ENCODE results near the gene WWOX.

Gene WWOX

GRCh38 chr16:79077346-79077745 is 977.9 kb downstream of the WWOX start:
- no peaks in the 10 kb centered on the region for H4K20me1 ChIP-seq (ENCODE audit: insufficient read depth, low read length)

GRCh38 chr16:79079656-79080420 is 980.4 kb downstream of the WWOX start:
- Histone ChIP-seq H3K4me3 (ENCODE audit: low read length) (no peak overlapping the region), H3K4me1 (ENCODE audit: low read length) (no peaks in the 10 kb centered on the region), H3K36me3 (replicated peaks; ENCODE audit: insufficient read depth, low read length) (no peaks in the 10 kb centered on the region), H3K9ac (ENCODE audit: low read length) (no peak overlapping the region), H3K9me2 (replicated peaks; ENCODE audit: insufficient read depth, low read length) (no peaks in the 10 kb centered on the region), H2AFZ (ENCODE audit: low read length) (no peak overlapping the region), H3K4me2 (ENCODE audit: low read depth, low read length) (no peak overlapping the region), H4K20me1 (ENCODE audit: insufficient read depth, low read length) (no peaks in the 10 kb centered on the region), H3F3A (ENCODE audit: insufficient read depth, low read length) (no peaks in the 10 kb centered on the region), H3K27ac (ENCODE audit: low read length) (no peak overlapping the region), H3K9me3 (replicated peaks; ENCODE audit: insufficient read depth, low read length) (no peaks in the 10 kb centered on the region), H3K27me3 (replicated peaks; ENCODE audit: insufficient read depth, low read length) (no peaks in the 10 kb centered on the region), H3K79me2 (ENCODE audit: low read length) (no peaks in the 10 kb centered on the region)
- TF ChIP-seq, protein P1, sequence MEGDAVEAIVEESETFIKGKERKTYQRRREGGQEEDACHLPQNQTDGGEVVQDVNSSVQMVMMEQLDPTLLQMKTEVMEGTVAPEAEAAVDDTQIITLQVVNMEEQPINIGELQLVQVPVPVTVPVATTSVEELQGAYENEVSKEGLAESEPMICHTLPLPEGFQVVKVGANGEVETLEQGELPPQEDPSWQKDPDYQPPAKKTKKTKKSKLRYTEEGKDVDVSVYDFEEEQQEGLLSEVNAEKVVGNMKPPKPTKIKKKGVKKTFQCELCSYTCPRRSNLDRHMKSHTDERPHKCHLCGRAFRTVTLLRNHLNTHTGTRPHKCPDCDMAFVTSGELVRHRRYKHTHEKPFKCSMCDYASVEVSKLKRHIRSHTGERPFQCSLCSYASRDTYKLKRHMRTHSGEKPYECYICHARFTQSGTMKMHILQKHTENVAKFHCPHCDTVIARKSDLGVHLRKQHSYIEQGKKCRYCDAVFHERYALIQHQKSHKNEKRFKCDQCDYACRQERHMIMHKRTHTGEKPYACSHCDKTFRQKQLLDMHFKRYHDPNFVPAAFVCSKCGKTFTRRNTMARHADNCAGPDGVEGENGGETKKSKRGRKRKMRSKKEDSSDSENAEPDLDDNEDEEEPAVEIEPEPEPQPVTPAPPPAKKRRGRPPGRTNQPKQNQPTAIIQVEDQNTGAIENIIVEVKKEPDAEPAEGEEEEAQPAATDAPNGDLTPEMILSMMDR (IDR thresholded peaks at IDR 0.05; ENCODE audit: low read length), result no peak
- TF ChIP-seq EZH2phosphoT487 (IDR thresholded peaks at IDR 0.05; ENCODE audit: low read length), result no peak
- TF ChIP-seq EZH2 (optimal IDR thresholded peaks at IDR 0.05; ENCODE audit: low read depth, low read length), result no peak
- DNase-seq, result no peak

More at GRCh38 chr16:79077346-79077745, 977.9 kb downstream of the WWOX start:
- Histone ChIP-seq H2AFZ (ENCODE audit: low read length) (no peak overlapping the region), H3K9me3 (replicated peaks; ENCODE audit: insufficient read depth, low read length) (no peaks in the 10 kb centered on the region), H3K27me3 (replicated peaks; ENCODE audit: insufficient read depth, low read length) (no peaks in the 10 kb centered on the region), H3K9me2 (replicated peaks; ENCODE audit: insufficient read depth, low read length) (no peaks in the 10 kb centered on the region), H3K36me3 (replicated peaks; ENCODE audit: insufficient read depth, low read length) (no peaks in the 10 kb centered on the region), H3K4me1 (ENCODE audit: low read length) (no peaks in the 10 kb centered on the region), H3K79me2 (ENCODE audit: low read length) (no peaks in the 10 kb centered on the region), H3F3A (ENCODE audit: insufficient read depth, low read length) (no peaks in the 10 kb centered on the region), H3K9ac (ENCODE audit: low read length) (no peak overlapping the region), H3K27ac (ENCODE audit: low read length) (no peak overlapping the region), H3K4me2 (ENCODE audit: low read depth, low read length) (no peak overlapping the region), H3K4me3 (ENCODE audit: low read length) (no peak overlapping the region)
- TF ChIP-seq EZH2 (optimal IDR thresholded peaks at IDR 0.05; ENCODE audit: low read depth, low read length) (no peak), EZH2phosphoT487 (IDR thresholded peaks at IDR 0.05; ENCODE audit: low read length) (no peak)
- TF ChIP-seq, protein P1 (IDR thresholded peaks at IDR 0.05; ENCODE audit: low read length), result no peak
- no peak for DNase-seq

- no peaks in the 10 kb centered on the region for H3F3A ChIP-seq (ENCODE audit: insufficient read depth, low read length)
- TF ChIP-seq EZH2phosphoT487 (IDR thresholded peaks at IDR 0.05; ENCODE audit: low read length), result no peak
- no peak for TF ChIP-seq EZH2 (optimal IDR thresholded peaks at IDR 0.05; ENCODE audit: low read depth, low read length)
- TF ChIP-seq, protein P1 (IDR thresholded peaks at IDR 0.05; ENCODE audit: low read length), result no peak
- H3K4me3 ChIP-seq (ENCODE audit: low read length), result no peak overlapping the region
- H3K4me2 ChIP-seq (ENCODE audit: low read depth, low read length), result no peak overlapping the region
- no peaks in the 10 kb centered on the region for H4K20me1 ChIP-seq (ENCODE audit: insufficient read depth, low read length)
- no peak overlapping the region for H3K27ac ChIP-seq (ENCODE audit: low read length)
- no peak for DNase-seq
- H3K4me1 ChIP-seq (ENCODE audit: low read length), result no peaks in the 10 kb centered on the region
- no peaks in the 10 kb centered on the region for H3K27me3 ChIP-seq (replicated peaks; ENCODE audit: insufficient read depth, low read length)
- H3K79me2 ChIP-seq (ENCODE audit: low read length), result no peaks in the 10 kb centered on the region
- H2AFZ ChIP-seq (ENCODE audit: low read length), result no peak overlapping the region
- H3K9me2 ChIP-seq (replicated peaks; ENCODE audit: insufficient read depth, low read length), result no peaks in the 10 kb centered on the region
- no peaks in the 10 kb centered on the region for H3K36me3 ChIP-seq (replicated peaks; ENCODE audit: insufficient read depth, low read length)
- no peaks in the 10 kb centered on the region for H3K9me3 ChIP-seq (replicated peaks; ENCODE audit: insufficient read depth, low read length)
- H3K9ac ChIP-seq (ENCODE audit: low read length), result no peak overlapping the region
These were observed 982.0 kb downstream of the WWOX start for GRCh38 chr16:79081297-79082066.

Data from MM.1S (cell line).